Keratinocyte (primary cell): ENCODE data around the gene FNBP1. TPM values are rescaled to one million over a fixed set of nuclear protein-coding genes. Genes with fewer than 3 reads are reported as not detected.

Experiments
- DNase-seq: peaks from one replicate; pipeline ENCODE4 v3.0.0-alpha.2; 2011; ENCODE audit warnings: low read depth, missing footprints, low spot score
- FAIRE-seq: peaks from 2 replicates; lab custom pipeline; 2011; peaks lifted over from hg19 to GRCh38; lab: Jason Lieb, UNC
- H2AFZ ChIP-seq: 2 replicates; pipeline ENCODE4 v1.6.0; 2012; ENCODE audit warnings: low read length, control low read depth, inconsistent platforms; ENCODE audit not compliant: control insufficient read depth
- H3K27ac ChIP-seq: 2 replicates; pipeline ENCODE4 v1.5.1; 2011; ENCODE audit warnings: low read length; ENCODE audit not compliant: control insufficient read depth, insufficient read depth
- H3K27me3 ChIP-seq: 3 replicates; pipeline ENCODE4 v1.6.0; 2011; ENCODE audit warnings: low read length; ENCODE audit not compliant: control insufficient read depth, insufficient read depth; ENCODE audit errors: extremely low read depth
- H3K36me3 ChIP-seq, 2 experiments: 2 replicates in 1 of 2; 3 replicates in 1 of 2; pipeline ENCODE4 v1.5.1; 2011; ENCODE audit warnings: low read length in 2 of 2, mild to moderate bottlenecking in 1 of 2; ENCODE audit not compliant: control insufficient read depth in 2 of 2, insufficient read depth in 2 of 2; ENCODE audit errors: extremely low read depth in 1 of 2
- H3K4me1 ChIP-seq: 3 replicates; pipeline ENCODE4 v1.5.1; 2011; ENCODE audit warnings: low read length; ENCODE audit not compliant: control insufficient read depth, insufficient read depth; ENCODE audit errors: extremely low read depth
- H3K4me2 ChIP-seq: 3 replicates; pipeline ENCODE4 v1.6.0; 2011; ENCODE audit warnings: low read depth, low read length; ENCODE audit not compliant: control insufficient read depth, insufficient read depth; ENCODE audit errors: extremely low read depth
- H3K4me3 ChIP-seq, 3 experiments: fragments of 200-600 bp in 1 of 3; sonication (generic) in 1 of 3; 2 replicates in 2 of 3; 3 replicates in 1 of 3; pipeline ENCODE4 v1.5.1; 2011 to 2016; ENCODE audit warnings: low read length in 3 of 3, mild to moderate bottlenecking in 3 of 3, control low read depth in 2 of 3, inconsistent platforms in 1 of 3, low read depth in 1 of 3, mixed read lengths in 1 of 3, mixed run types in 1 of 3, moderate library complexity in 1 of 3; ENCODE audit not compliant: control insufficient read depth in 2 of 3, insufficient read depth in 2 of 3; ENCODE audit errors: extremely low read depth in 1 of 3
- H3K79me2 ChIP-seq: 2 replicates; pipeline ENCODE4 v1.6.0; 2012; ENCODE audit warnings: low read length; ENCODE audit not compliant: control insufficient read depth, insufficient read depth
- H3K9ac ChIP-seq: 3 replicates; pipeline ENCODE4 v1.6.0; 2011; ENCODE audit warnings: low read length; ENCODE audit not compliant: control insufficient read depth, insufficient read depth; ENCODE audit errors: extremely low read depth
- H3K9me1 ChIP-seq: 3 replicates; pipeline ENCODE4 v1.6.0; 2011; ENCODE audit warnings: low read length; ENCODE audit not compliant: control insufficient read depth, insufficient read depth; ENCODE audit errors: extremely low read depth
- H3K9me3 ChIP-seq: 2 replicates; pipeline ENCODE4 v1.5.1; 2012; ENCODE audit warnings: low read depth, low read length; ENCODE audit not compliant: control insufficient read depth
- H4K20me1 ChIP-seq: 3 replicates; pipeline ENCODE4 v1.6.0; 2011; ENCODE audit warnings: low read length; ENCODE audit not compliant: control insufficient read depth, insufficient read depth; ENCODE audit errors: extremely low read depth
- CTCF ChIP-seq, 3 experiments: IDR thresholded peaks in 1 of 3; conservative IDR thresholded peaks in 1 of 3; optimal IDR thresholded peaks in 1 of 3; 2 replicates in 2 of 3; 3 replicates in 1 of 3; pipeline versions ENCODE3 to v1.5.1; 2011; ENCODE audit warnings: low read length in 3 of 3, mild to moderate bottlenecking in 3 of 3, moderate library complexity in 2 of 3, control low read depth in 1 of 3, inconsistent platforms in 1 of 3; ENCODE audit not compliant: insufficient read depth in 2 of 3; ENCODE audit errors: extremely low read depth in 1 of 3
- EZH2 ChIP-seq: IDR thresholded peaks from one replicate; pipeline ENCODE4 v1.6.1; 2012; ENCODE audit warnings: inconsistent platforms, mild to moderate bottlenecking, low read length, moderate library complexity
- dilution Hi-C: fragments of 300-500 bp; cut with MboI; formaldehyde crosslinking; loops from one replicate; pipeline ENCODE4 v1.7.0; 2020; ENCODE audit warnings: low sequenced_read_pairs; ENCODE audit not compliant: extremely low pct_ligation_motif_present
- polyA plus RNA-seq, 5 experiments: library from polyadenylated mRNA; depleted of rRNA in 3 of 5; stranded (reverse) in 3 of 5; stranded (forward) in 1 of 5; unstranded in 1 of 5; fragments of >200 nt; gene quantifications; 1 replicate in 1 of 5; 2 replicates in 3 of 5; 3 replicates in 1 of 5; pipeline versions ENCODE4 v1.2.1 to v1.2.3, GENCODE V29; 2011 to 2012; ENCODE audit warnings: missing spikeins in 2 of 5, low read depth in 1 of 5, low replicate concordance in 1 of 5

The FNBP1 gene
- polyA plus RNA-seq, 1 donor (not counting 4 experiments of a cell fraction or from before 2014, with no cell fraction given), result 9.6 TPM

- Histone ChIP-seq H4K20me1 (no peaks in the 10 kb centered on the region), H3K27me3 (no peaks in the 10 kb centered on the region), H3K36me3 (peaks cover 0 to 24% of the 10 kb centered on the region in 2 experiments), H3K9me1 (no peaks in the 10 kb centered on the region), H3K9ac (no peak overlapping the region), H3K4me2 (no peak overlapping the region), H3K4me3 (no peak overlapping the region), H2AFZ (no peak overlapping the region), H3K27ac (no peak overlapping the region), H3K9me3 (no peaks in the 10 kb centered on the region), H3K4me1 (no peaks in the 10 kb centered on the region), H3K79me2 (no peaks in the 10 kb centered on the region)
- no peak for FAIRE-seq
- no peak for DNase-seq
- dilution Hi-C loops, result no loop called here
- TF ChIP-seq CTCF (optimal IDR thresholded peaks at IDR 0.05 in 1 of 3, IDR thresholded peaks at IDR 0.05 in 1 of 3, conservative IDR thresholded peaks at IDR 0.05 in 1 of 3; ENCODE audit: extremely low read depth in 1 of 3, insufficient read depth in 2 of 3, low read length in 3 of 3), result no peak
- no peak for TF ChIP-seq EZH2
Observed at GRCh38 chr9:129871046-129871445, 171.9 kb downstream of the FNBP1 start.

DNA sequence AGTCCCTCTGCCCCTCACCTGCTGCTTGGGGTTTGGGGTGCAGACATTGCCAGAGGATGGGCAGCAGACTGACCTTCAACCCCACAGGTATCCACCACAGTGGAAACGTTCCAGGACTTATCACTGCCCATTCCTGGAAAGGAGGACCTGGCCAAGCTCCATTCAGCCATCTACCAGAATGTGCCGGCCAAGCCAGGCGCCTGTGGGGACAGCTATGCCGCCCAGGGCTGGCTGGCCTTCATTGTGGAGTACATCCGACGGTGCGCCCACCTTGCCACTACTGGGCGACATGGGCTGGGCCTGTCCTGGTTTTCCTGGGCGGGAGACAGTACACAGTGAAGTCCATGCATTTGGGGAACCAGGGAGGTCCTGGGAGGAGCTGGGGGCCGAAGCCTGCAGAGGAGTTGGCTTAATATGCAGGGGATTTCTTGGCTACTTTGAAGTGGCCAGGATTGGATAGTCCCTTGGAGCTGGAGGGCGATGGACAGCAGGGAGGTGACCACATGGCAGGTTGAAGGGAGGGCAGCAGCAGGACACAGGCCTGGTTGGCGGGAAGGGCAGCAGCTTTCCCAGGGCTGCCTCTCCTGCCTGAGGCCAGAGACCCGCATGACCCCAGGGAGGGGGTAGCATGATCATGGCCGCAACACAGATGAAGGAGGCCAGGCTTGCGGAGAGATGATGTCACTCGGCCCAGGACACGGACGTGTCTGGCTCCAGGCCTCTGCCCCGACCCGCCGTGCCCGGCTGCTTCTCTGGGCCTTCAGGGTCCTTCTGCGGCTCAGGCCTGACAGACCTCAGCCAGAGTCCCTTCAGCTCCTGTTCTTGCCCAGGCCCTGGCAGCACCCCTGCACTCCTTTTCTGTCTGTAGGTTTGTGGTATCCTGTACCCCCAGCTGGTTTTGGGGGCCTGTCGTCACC is 173.1 kb downstream of the FNBP1 start:
- Histone ChIP-seq H3K9me1 (no peaks in the 10 kb centered on the region), H3K4me2 (no peak overlapping the region), H3K79me2 (no peaks in the 10 kb centered on the region), H3K4me3 (no peak overlapping the region), H3K36me3 (peaks cover 0 to 20% of the 10 kb centered on the region in 2 experiments), H3K4me1 (no peaks in the 10 kb centered on the region), H2AFZ (no peak overlapping the region), H3K27ac (no peak overlapping the region), H4K20me1 (no peaks in the 10 kb centered on the region), H3K9me3 (no peaks in the 10 kb centered on the region), H3K27me3 (no peaks in the 10 kb centered on the region), H3K9ac (no peak overlapping the region)
- TF ChIP-seq EZH2 (no peak), CTCF (optimal IDR thresholded peaks at IDR 0.05 in 1 of 3, IDR thresholded peaks at IDR 0.05 in 1 of 3, conservative IDR thresholded peaks at IDR 0.05 in 1 of 3; ENCODE audit: extremely low read depth in 1 of 3, insufficient read depth in 2 of 3, low read length in 3 of 3) (no peak)
- no peak for FAIRE-seq
- DNase-seq, result no peak
- dilution Hi-C loops, result no loop called here
